Immature natural killer cell (primary cell): ENCODE measurements around the gene SFMBT1. TPM values are rescaled to one million over a fixed set of nuclear protein-coding genes. Genes with fewer than 3 reads are reported as not detected.

Experiments
- DNase-seq, 3 donors: peaks; one replicate each; pipeline ENCODE4 v3.0.0; 2022; ENCODE audit warnings: mixed read lengths in 1 of 3
- H3K27ac Mint-ChIP-seq, 6 donors: one replicate each; pipeline ENCODE4 v1.8.0; 2020; ENCODE audit warnings: mixed read lengths in 6 of 6, mild to moderate bottlenecking in 5 of 6, inconsistent platforms in 4 of 6, moderate library complexity in 3 of 6
- H3K27me3 Mint-ChIP-seq, 3 donors: one replicate each; pipeline ENCODE4 v1.8.0; 2020 to 2021; ENCODE audit warnings: low read depth in 3 of 3, mild to moderate bottlenecking in 3 of 3, mixed read lengths in 3 of 3, moderate library complexity in 3 of 3, inconsistent platforms in 1 of 3
- H3K36me3 Mint-ChIP-seq, 3 donors: one replicate each; pipeline ENCODE4 v1.8.0; 2020; ENCODE audit warnings: mixed read lengths in 3 of 3, inconsistent platforms in 2 of 3, mild to moderate bottlenecking in 2 of 3
- H3K4me1 Mint-ChIP-seq, 2 donors: one replicate each; pipeline ENCODE4 v1.8.0; 2020; ENCODE audit warnings: inconsistent platforms in 2 of 2, mild to moderate bottlenecking in 2 of 2, mixed read lengths in 2 of 2, moderate library complexity in 1 of 2
- H3K4me3 Mint-ChIP-seq, 5 donors: one replicate each; pipeline ENCODE4 v1.8.0; 2020; ENCODE audit warnings: mild to moderate bottlenecking in 5 of 5, mixed read lengths in 5 of 5, inconsistent platforms in 3 of 5, moderate library complexity in 3 of 5
- H3K9me3 Mint-ChIP-seq, 6 donors: one replicate each; pipeline ENCODE4 v1.8.0; 2020; ENCODE audit warnings: mild to moderate bottlenecking in 6 of 6, mixed read lengths in 6 of 6, inconsistent platforms in 4 of 6, moderate library complexity in 3 of 6
- polyA plus RNA-seq, 3 donors: library from polyadenylated mRNA; unstranded; fragments of 300-500 nt; fragmentation: Illumina TruSeq; gene quantifications; one replicate each; pipeline ENCODE4 v1.2.3, GENCODE V29; 2021

SFMBT1 gene
- polyA plus RNA-seq, 3 donors from 2014 or later: 6.6 to 12.9 (median 12.3) TPM

GRCh38 chr3:52870471-52870870 lies 175.4 kb downstream of the SFMBT1 start:
- Mint-ChIP-seq H3K36me3 (peaks cover 4 to 8% (median 7%) of the 10 kb centered on the region in 3 donors), H3K4me3 (no peak overlapping the region), H3K4me1 (peaks cover 37 to 48% of the 10 kb centered on the region in 2 donors), H3K27me3 (peaks cover 0 to 6% (median 1%) of the 10 kb centered on the region in 3 donors), H3K27ac (no peak overlapping the region), H3K9me3 (no peaks in the 10 kb centered on the region)
- DNase-seq: no peak

DNA sequence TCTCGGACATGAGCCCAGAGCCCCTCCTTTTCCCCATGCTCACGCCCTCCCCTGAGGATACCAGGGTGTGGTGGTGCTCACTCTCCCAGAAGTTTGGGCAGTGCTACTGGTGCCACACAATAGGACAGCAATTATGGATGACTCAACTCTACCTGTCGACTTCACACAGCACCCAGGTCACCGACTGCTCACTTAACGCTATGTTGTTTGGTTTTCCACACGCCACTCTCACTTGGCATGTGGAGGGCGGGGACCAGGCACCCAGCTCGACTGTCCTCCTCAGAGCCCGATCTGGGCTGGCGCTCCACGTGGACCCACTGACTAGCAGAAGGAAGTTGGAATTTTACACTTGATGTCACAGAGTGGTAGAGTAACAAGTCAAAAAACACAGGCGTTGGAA lies 179.4 kb downstream of the SFMBT1 start:
- Mint-ChIP-seq H3K27me3 (peaks cover 0 to 3% (median 1%) of the 10 kb centered on the region in 3 donors), H3K4me1 (peaks cover 11 to 27% of the 10 kb centered on the region in 2 donors), H3K4me3 (no peak overlapping the region), H3K27ac (no peak overlapping the region), H3K9me3 (peaks cover 0 to 9% (median 3%) of the 10 kb centered on the region in 6 donors), H3K36me3 (peaks cover 16 to 27% (median 16%) of the 10 kb centered on the region in 3 donors)
- DNase-seq: no peak

DNA sequence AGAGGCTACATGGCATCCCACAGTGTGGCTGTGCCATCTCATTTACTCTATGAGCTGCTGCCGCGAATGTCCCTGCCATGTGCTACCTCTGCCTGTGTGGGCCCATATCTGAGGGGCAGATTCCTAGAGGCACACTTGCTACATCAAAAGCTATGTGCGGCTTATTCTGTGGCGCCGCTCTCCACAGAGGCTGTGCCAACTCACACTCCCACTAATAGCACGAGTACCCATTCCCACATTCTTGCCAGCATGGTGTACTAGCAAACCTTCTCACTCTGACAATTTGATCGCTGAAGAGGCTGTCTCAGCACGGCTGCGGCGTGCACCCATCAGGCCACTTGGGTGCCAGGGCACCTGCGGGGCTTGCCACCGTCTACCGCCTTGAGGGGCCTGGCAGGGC lies 179.9 kb downstream of the SFMBT1 start:
- DNase-seq: no peak
- Mint-ChIP-seq H3K4me1 (peaks cover 11 to 25% of the 10 kb centered on the region in 2 donors), H3K4me3 (no peak overlapping the region), H3K36me3 (peaks cover 16 to 27% (median 16%) of the 10 kb centered on the region in 3 donors), H3K9me3 (peaks cover 0 to 9% (median 3%) of the 10 kb centered on the region in 6 donors), H3K27me3 (peaks cover 0 to 4% (median 3%) of the 10 kb centered on the region in 3 donors), H3K27ac (no peak overlapping the region)

DNA sequence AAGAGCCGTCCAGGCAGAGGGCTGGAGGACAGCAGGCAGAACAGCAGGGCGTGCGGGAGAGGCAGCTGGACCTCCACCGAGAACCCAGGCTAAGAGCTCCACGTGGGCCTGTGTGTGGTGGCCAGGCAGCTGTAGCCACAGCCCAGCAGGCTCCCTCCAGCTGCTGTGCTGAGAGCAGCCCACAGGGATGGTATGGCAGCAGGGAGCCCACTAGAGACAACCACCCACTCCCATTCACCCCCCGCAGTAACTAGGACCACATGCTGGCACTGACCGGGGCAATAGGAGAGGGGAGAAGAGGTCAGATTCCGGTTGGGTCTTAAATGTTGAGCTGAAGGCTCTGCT lies 185.5 kb downstream of the SFMBT1 start:
- H3K4me3 Mint-ChIP-seq: no peak overlapping the region
- H3K27ac Mint-ChIP-seq: peak overlapping the region in 2 of 6 donors; percentile 32 to 71
- DNase-seq: no peak
- peaks cover 3 to 11% of the 10 kb centered on the region in 2 donors for H3K4me1 Mint-ChIP-seq
- peaks cover 0 to 9% (median 3%) of the 10 kb centered on the region in 6 donors for H3K9me3 Mint-ChIP-seq
- peaks cover 12 to 19% (median 14%) of the 10 kb centered on the region in 3 donors for H3K36me3 Mint-ChIP-seq
- peaks cover 0 to 3% (median 0%) of the 10 kb centered on the region in 3 donors for H3K27me3 Mint-ChIP-seq

- Mint-ChIP-seq H3K4me1 (peaks cover 3 to 11% of the 10 kb centered on the region in 2 donors), H3K9me3 (peaks cover 0 to 5% (median 1%) of the 10 kb centered on the region in 6 donors), H3K4me3 (no peak overlapping the region), H3K36me3 (peaks cover 10 to 16% (median 12%) of the 10 kb centered on the region in 3 donors), H3K27ac (peak overlapping the region in 2 of 6 donors; percentile 32 to 71), H3K27me3 (peaks cover 0 to 3% (median 0%) of the 10 kb centered on the region in 3 donors)
- DNase-seq: no peak
Observed at GRCh38 chr3:52859686-52860423, 186.0 kb downstream of the SFMBT1 start.

DNA sequence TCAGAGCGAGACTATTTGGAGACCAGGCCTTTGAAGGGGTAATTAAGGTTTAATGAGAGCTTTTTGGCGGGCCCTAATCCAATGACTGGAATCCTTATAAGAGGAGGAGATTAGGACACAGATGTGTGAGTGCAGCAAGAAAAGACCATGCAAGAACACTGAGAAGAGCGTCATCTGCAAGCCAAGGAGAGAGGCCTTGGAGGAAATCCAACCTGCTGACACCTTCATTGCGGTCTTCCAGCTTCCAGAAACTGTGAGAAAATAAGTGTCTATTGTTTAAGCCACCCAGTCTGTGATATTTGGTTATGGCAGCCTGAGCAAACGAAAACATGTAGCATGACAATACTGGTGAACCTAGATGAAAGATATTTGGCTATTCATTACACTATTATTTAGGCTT lies 188.0 kb downstream of the SFMBT1 start:
- Mint-ChIP-seq H3K4me3 (no peak overlapping the region), H3K4me1 (peaks cover 1 to 5% of the 10 kb centered on the region in 2 donors), H3K36me3 (peaks cover 6 to 8% (median 7%) of the 10 kb centered on the region in 3 donors), H3K27me3 (peaks cover 0 to 3% (median 0%) of the 10 kb centered on the region in 3 donors), H3K27ac (no peak overlapping the region), H3K9me3 (no peaks in the 10 kb centered on the region)
- no peak for DNase-seq

GRCh38 chr3:52857133-52857532 lies 188.7 kb downstream of the SFMBT1 start:
- Mint-ChIP-seq H3K27ac (no peak overlapping the region), H3K36me3 (peaks cover 3 to 8% (median 4%) of the 10 kb centered on the region in 3 donors), H3K9me3 (no peaks in the 10 kb centered on the region), H3K27me3 (peaks cover 0 to 3% (median 0%) of the 10 kb centered on the region in 3 donors), H3K4me3 (no peak overlapping the region), H3K4me1 (peaks cover 0 to 1% of the 10 kb centered on the region in 2 donors)
- no peak for DNase-seq

DNA sequence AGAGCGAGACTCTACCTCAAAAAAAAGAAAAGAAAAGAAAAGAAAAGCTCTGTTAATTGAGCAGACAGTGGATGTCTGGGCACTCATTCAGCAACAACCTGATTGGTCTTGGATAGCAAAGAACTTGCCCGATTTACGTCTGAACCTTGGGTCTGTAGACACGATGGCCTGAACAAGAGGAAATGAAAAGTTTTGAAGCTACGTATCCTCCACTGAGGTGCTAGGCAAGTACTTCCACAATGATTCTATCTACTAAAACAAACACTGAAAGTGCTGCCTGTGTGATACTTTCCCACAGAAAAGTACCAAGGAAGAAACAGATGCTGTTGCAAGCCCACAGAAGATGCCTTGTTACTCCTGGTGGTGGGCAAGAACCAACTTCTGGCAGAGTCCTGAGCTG lies 189.2 kb downstream of the SFMBT1 start:
- Mint-ChIP-seq H3K27me3 (peaks cover 0 to 3% (median 0%) of the 10 kb centered on the region in 3 donors), H3K27ac (no peak overlapping the region), H3K36me3 (peaks cover 3 to 11% (median 4%) of the 10 kb centered on the region in 3 donors), H3K4me3 (no peak overlapping the region), H3K9me3 (no peaks in the 10 kb centered on the region), H3K4me1 (peaks cover 0 to 1% of the 10 kb centered on the region in 2 donors)
- DNase-seq: no peak

DNA sequence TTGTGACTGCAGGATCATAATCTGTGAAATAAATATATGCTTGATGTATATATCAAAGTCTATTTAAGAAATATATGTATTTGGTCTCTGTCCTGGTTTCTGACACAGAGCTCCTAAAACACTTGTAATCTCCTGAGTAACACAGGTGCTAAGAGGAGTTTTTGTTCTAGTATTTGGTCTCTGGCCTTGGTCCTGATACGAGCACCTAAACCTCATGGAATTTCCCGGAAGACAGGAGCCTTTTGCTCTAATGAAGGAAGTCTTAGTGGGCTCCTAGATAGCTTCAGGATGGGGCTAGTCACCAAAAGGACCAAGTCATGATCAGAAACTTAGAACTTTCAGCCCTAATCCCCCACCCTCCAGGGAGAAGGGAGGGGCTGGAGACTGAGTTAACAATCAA lies 191.9 kb downstream of the SFMBT1 start:
- no peaks in the 10 kb centered on the region for H3K27me3 Mint-ChIP-seq
- H3K27ac Mint-ChIP-seq: no peak overlapping the region
- no peak overlapping the region for H3K4me3 Mint-ChIP-seq
- no peaks in the 10 kb centered on the region for H3K9me3 Mint-ChIP-seq
- H3K36me3 Mint-ChIP-seq: peaks cover 3 to 12% (median 6%) of the 10 kb centered on the region in 3 donors
- no peak for DNase-seq
- peaks cover 0 to 1% of the 10 kb centered on the region in 2 donors for H3K4me1 Mint-ChIP-seq

Other genes starting within 250 kb of the SFMBT1 start
- gene ITIH4, start 215.4 kb downstream of the SFMBT1 start, polyA plus RNA-seq: under 1 TPM in 1 of 3 donors, not detected in 2; 0.71 TPM
- gene MUSTN1, start 211.1 kb downstream of the SFMBT1 start, polyA plus RNA-seq: not detected
- gene STIMATE, start 148.5 kb downstream of the SFMBT1 start, polyA plus RNA-seq: 10 to 100 TPM in 1 of 3 donors, 1 to 10 TPM in 2; 3.3 to 11.0 (median 8.2) TPM
- gene RFT1, start 84.4 kb upstream of the SFMBT1 start, polyA plus RNA-seq: 10 to 100 TPM; 14.2 to 29.2 (median 21.7) TPM
- gene PRKCD, start 115.1 kb upstream of the SFMBT1 start, polyA plus RNA-seq: 10 to 100 TPM; 14.7 to 36.8 (median 26.1) TPM
- gene TKT, start 209.9 kb upstream of the SFMBT1 start, polyA plus RNA-seq: 10 to 100 TPM; 52.6 to 75.2 (median 69.3) TPM